Muscle of leg (tissue), 11 donors: ENCODE measurements around the gene RIC8A. TPM values are rescaled to one million over a fixed set of nuclear protein-coding genes. Genes with fewer than 3 reads are reported as not detected.

Experiments
- DNase-seq: peaks from one replicate; pipeline ENCODE4 v3.0.0; 2013
- H3K27ac ChIP-seq: one replicate; pipeline ENCODE4 v1.5.1; 2013; ENCODE audit warnings: mild to moderate bottlenecking, low read length, control low read depth
- H3K27me3 ChIP-seq: one replicate; pipeline ENCODE4 v1.6.1; 2013; ENCODE audit warnings: low read length; ENCODE audit not compliant: control insufficient read depth, insufficient read depth
- H3K36me3 ChIP-seq: one replicate; pipeline ENCODE4 v1.6.1; 2013; ENCODE audit warnings: low read length; ENCODE audit not compliant: control insufficient read depth, insufficient read depth
- H3K4me1 ChIP-seq: one replicate; pipeline ENCODE4 v1.6.1; 2013; ENCODE audit warnings: low read length; ENCODE audit not compliant: control insufficient read depth, insufficient read depth
- H3K4me3 ChIP-seq: one replicate; pipeline ENCODE4 v1.5.1; 2013; ENCODE audit warnings: low read length, control low read depth
- H3K9me3 ChIP-seq: replicated peaks from 2 replicates; pipeline ENCODE4 v1.6.1; 2013; ENCODE audit warnings: low read depth, low read length; ENCODE audit not compliant: control insufficient read depth
- WGBS: methylation state at CpG from one replicate; pipeline ENCODE4 v1.1.5; 2013; ENCODE audit warnings: missing lambda C conversion rate; ENCODE audit not compliant: insufficient coverage; 5-methylcytosine and 5-hydroxymethylcytosine counted together
- polyA plus RNA-seq, 8 donors: library from polyadenylated mRNA; unstranded; fragments of 120-200 nt; gene quantifications; one replicate each; pipeline versions ENCODE4 v1.2.1 to v1.2.3, GENCODE V29; 2013; ENCODE audit warnings: inconsistent platforms in 1 of 8, low replicate concordance in 1 of 8; ENCODE audit not compliant: insufficient read length in 8 of 8, insufficient read depth in 1 of 8
- total RNA-seq: library from RNA; stranded (reverse); fragments of 120-200 nt; gene quantifications from one replicate; pipeline ENCODE4 v1.2.4, GENCODE V29; 2013

RIC8A gene
- total and polyA plus RNA-seq, 9 donors: 58.2 to 85.4 (median 70.0) TPM

DNA sequence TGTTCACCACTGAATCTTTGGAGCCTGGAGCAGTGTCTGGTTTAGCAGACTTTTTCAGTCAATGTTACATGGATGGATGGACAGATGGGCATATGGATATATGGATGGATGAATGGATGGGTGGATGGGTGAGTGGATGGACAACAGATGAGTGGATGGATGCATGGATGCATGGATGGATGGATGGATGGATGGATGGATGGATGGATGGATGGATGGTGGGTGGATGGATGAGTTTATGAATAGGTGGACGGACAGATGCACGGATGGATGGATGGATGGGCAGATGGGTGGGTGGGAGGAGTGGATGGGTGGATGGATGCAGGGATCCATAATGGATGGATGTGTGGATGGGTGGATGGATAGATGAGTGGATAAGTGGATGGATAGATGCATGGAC, 48.3 kb downstream of the RIC8A start:
- H3K36me3 ChIP-seq: peaks cover 29% of the 10 kb centered on the region
- H3K27me3 ChIP-seq: no peaks in the 10 kb centered on the region
- no peak overlapping the region for H3K27ac ChIP-seq
- H3K4me3 ChIP-seq: no peak overlapping the region
- H3K4me1 ChIP-seq: peaks cover 4% of the 10 kb centered on the region
- DNase-seq: no peak
- no peaks in the 10 kb centered on the region for H3K9me3 ChIP-seq
- 98% methylated on average over 2 of the region's 2 CpGs for WGBS

GRCh38 chr11:256952-257737, 49.6 kb downstream of the RIC8A start:
- H3K4me3 ChIP-seq: no peak overlapping the region
- no peak for DNase-seq
- no peak overlapping the region for H3K27ac ChIP-seq
- peaks cover 4% of the 10 kb centered on the region for H3K4me1 ChIP-seq
- WGBS: 78% methylated on average over 10 of the region's 14 CpGs
- no peaks in the 10 kb centered on the region for H3K9me3 ChIP-seq
- H3K36me3 ChIP-seq: peaks cover 17% of the 10 kb centered on the region
- no peaks in the 10 kb centered on the region for H3K27me3 ChIP-seq

GRCh38 chr11:257766-258493, 50.4 kb downstream of the RIC8A start:
- no peaks in the 10 kb centered on the region for H3K27me3 ChIP-seq
- no peak overlapping the region for H3K27ac ChIP-seq
- DNase-seq: no peak
- peaks cover 4% of the 10 kb centered on the region for H3K4me1 ChIP-seq
- no peaks in the 10 kb centered on the region for H3K9me3 ChIP-seq
- H3K4me3 ChIP-seq: no peak overlapping the region
- peaks cover 10% of the 10 kb centered on the region for H3K36me3 ChIP-seq
- WGBS: 79% methylated on average over 11 of the region's 15 CpGs

GRCh38 chr11:259413-259812, 51.9 kb downstream of the RIC8A start:
- no peaks in the 10 kb centered on the region for H3K36me3 ChIP-seq
- no peak overlapping the region for H3K4me3 ChIP-seq
- H3K27ac ChIP-seq: no peak overlapping the region
- no peaks in the 10 kb centered on the region for H3K4me1 ChIP-seq
- DNase-seq: no peak
- WGBS: 43% methylated on average over 1 of the region's 10 CpGs
- no peaks in the 10 kb centered on the region for H3K9me3 ChIP-seq
- no peaks in the 10 kb centered on the region for H3K27me3 ChIP-seq

- Histone ChIP-seq H3K4me3 (no peak overlapping the region), H3K36me3 (no peaks in the 10 kb centered on the region), H3K9me3 (no peaks in the 10 kb centered on the region), H3K27ac (no peak overlapping the region), H3K27me3 (no peaks in the 10 kb centered on the region), H3K4me1 (no peaks in the 10 kb centered on the region)
- WGBS: no CpG with 5 or more reads among the region's 4 CpGs
- DNase-seq: no peak
These were observed 54.1 kb downstream of the RIC8A start for GRCh38 chr11:261624-262023.

Other genes starting within 250 kb of the RIC8A start
- not detected for gene SCGB1C1, start 14.6 kb upstream of the RIC8A start, total RNA-seq
- under 1 TPM in 4 of 8 donors, not detected in 4; 0.26 to 0.43 (median 0.35) TPM for gene SCGB1C1, start 14.6 kb upstream of the RIC8A start, polyA plus RNA-seq
- gene BET1L, start 309 bp upstream of the RIC8A start, total RNA-seq: 15.0 TPM
- 10 to 100 TPM; 28.5 to 43.9 (median 35.8) TPM for gene BET1L, start 309 bp upstream of the RIC8A start, polyA plus RNA-seq
- 13.7 TPM for gene SIRT3, start 28.6 kb downstream of the RIC8A start, total RNA-seq
- gene SIRT3, start 28.6 kb downstream of the RIC8A start, polyA plus RNA-seq: 10 to 100 TPM; 17.4 to 27.1 (median 23.9) TPM
- 82.6 TPM for gene PSMD13, start 29.3 kb downstream of the RIC8A start, total RNA-seq
- gene PSMD13, start 29.3 kb downstream of the RIC8A start, polyA plus RNA-seq: 100 to 1,000 TPM in 5 of 8 donors, 10 to 100 TPM in 3; 91.7 to 115 (median 107) TPM
- gene NLRP6, start 70.7 kb downstream of the RIC8A start, total RNA-seq: 0.04 TPM
- gene NLRP6, start 70.7 kb downstream of the RIC8A start, polyA plus RNA-seq: 1 to 10 TPM in 1 of 8 donors, under 1 TPM in 3, not detected in 4; 0.04 to 1.1 (median 0.23) TPM
- 14.1 TPM for gene PGGHG, start 81.4 kb downstream of the RIC8A start, total RNA-seq
- 10 to 100 TPM in 3 of 8 donors, 1 to 10 TPM in 5; 9.2 to 13.9 (median 9.9) TPM for gene PGGHG, start 81.4 kb downstream of the RIC8A start, polyA plus RNA-seq
- not detected for gene IFITM5, start 91.8 kb downstream of the RIC8A start, total RNA-seq
- gene IFITM5, start 91.8 kb downstream of the RIC8A start, polyA plus RNA-seq: not detected
- 48.1 TPM for gene IFITM2, start 100.1 kb downstream of the RIC8A start, total RNA-seq
- 100 to 1,000 TPM in 2 of 8 donors, 10 to 100 TPM in 6; 60.8 to 130 (median 84.3) TPM for gene IFITM2, start 100.1 kb downstream of the RIC8A start, polyA plus RNA-seq
- gene IFITM1, start 106.3 kb downstream of the RIC8A start, total RNA-seq: 24.6 TPM
- 10 to 100 TPM; 19.8 to 33.3 (median 24.3) TPM for gene IFITM1, start 106.3 kb downstream of the RIC8A start, polyA plus RNA-seq
- gene IFITM3, start 113.2 kb downstream of the RIC8A start, total RNA-seq: 80.4 TPM
- gene IFITM3, start 113.2 kb downstream of the RIC8A start, polyA plus RNA-seq: 100 to 1,000 TPM; 220 to 363 (median 280) TPM
- 14.4 TPM for gene B4GALNT4, start 161.8 kb downstream of the RIC8A start, total RNA-seq
- gene B4GALNT4, start 161.8 kb downstream of the RIC8A start, polyA plus RNA-seq: 10 to 100 TPM; 12.9 to 34.1 (median 21.7) TPM
- gene PKP3, start 186.5 kb downstream of the RIC8A start, total RNA-seq: 0.13 TPM
- 10 to 100 TPM in 1 of 8 donors, 1 to 10 TPM in 1, under 1 TPM in 6; 0.16 to 10.5 (median 0.61) TPM for gene PKP3, start 186.5 kb downstream of the RIC8A start, polyA plus RNA-seq
- gene SIGIRR, start 207.3 kb downstream of the RIC8A start, total RNA-seq: 16.5 TPM
- gene SIGIRR, start 207.3 kb downstream of the RIC8A start, polyA plus RNA-seq: 10 to 100 TPM in 7 of 8 donors, 1 to 10 TPM in 1; 9.4 to 26.3 (median 15.5) TPM
- gene ANO9, start 234.3 kb downstream of the RIC8A start, total RNA-seq: 0.09 TPM
- gene ANO9, start 234.3 kb downstream of the RIC8A start, polyA plus RNA-seq: 1 to 10 TPM in 3 of 8 donors, under 1 TPM in 5; 0.23 to 5.6 (median 0.37) TPM
- 19.4 TPM for gene PTDSS2, start 242.6 kb downstream of the RIC8A start, total RNA-seq
- 10 to 100 TPM; 25.6 to 47.2 (median 30.4) TPM for gene PTDSS2, start 242.6 kb downstream of the RIC8A start, polyA plus RNA-seq